GM23248 (cell line): ENCODE data around the gene USP40. TPM values are rescaled to one million over a fixed set of nuclear protein-coding genes. Genes with fewer than 3 reads are reported as not detected.

Source experiments
- DNase-seq: peaks from one replicate; pipeline ENCODE4 v3.0.0-alpha.2; 2015
- H2AFZ ChIP-seq: fragments of 200-600 bp; sonication (generic); 2 replicates; pipeline ENCODE4 v1.6.1; 2016; ENCODE audit warnings: antibody characterized with exemption
- H3F3A ChIP-seq: fragments of 200-600 bp; sonication (generic); 2 replicates; pipeline ENCODE4 v1.6.1; 2016; ENCODE audit warnings: mild to moderate bottlenecking, antibody characterized with exemption, mixed run types; ENCODE audit not compliant: insufficient read depth
- H3K27ac ChIP-seq: fragments of 200-600 bp; sonication (generic); 2 replicates; pipeline ENCODE4 v1.5.1; 2016; ENCODE audit warnings: mild to moderate bottlenecking
- H3K27me3 ChIP-seq: fragments of 200-600 bp; sonication (generic); replicated peaks from 2 replicates; pipeline ENCODE4 v1.6.1; 2016; ENCODE audit warnings: mild to moderate bottlenecking; ENCODE audit not compliant: insufficient read depth
- H3K36me3 ChIP-seq: fragments of 200-600 bp; sonication (generic); 2 replicates; pipeline ENCODE4 v1.6.1; 2016; ENCODE audit warnings: low read depth, mild to moderate bottlenecking
- H3K4me1 ChIP-seq: fragments of 200-600 bp; sonication (generic); 2 replicates; pipeline ENCODE4 v1.6.1; 2016; ENCODE audit warnings: mild to moderate bottlenecking; ENCODE audit not compliant: insufficient read depth
- H3K4me2 ChIP-seq: fragments of 200-600 bp; sonication (generic); one replicate; pipeline ENCODE4 v1.6.1; 2016; ENCODE audit warnings: mild to moderate bottlenecking; ENCODE audit not compliant: unreplicated experiment
- H3K4me3 ChIP-seq: fragments of 200-600 bp; sonication (generic); 2 replicates; pipeline ENCODE4 v1.5.1; 2016; ENCODE audit warnings: mild to moderate bottlenecking
- H3K79me2 ChIP-seq: fragments of 200-600 bp; sonication (generic); 2 replicates; pipeline ENCODE4 v1.6.1; 2016; ENCODE audit warnings: mild to moderate bottlenecking; ENCODE audit not compliant: insufficient read depth
- H3K9ac ChIP-seq: fragments of 200-600 bp; sonication (generic); 2 replicates; pipeline ENCODE4 v1.6.1; 2016; ENCODE audit warnings: mild to moderate bottlenecking
- H3K9me2 ChIP-seq: fragments of 200-600 bp; sonication (generic); 2 replicates; pipeline ENCODE4 v1.6.1; 2016; ENCODE audit warnings: mixed run types, mild to moderate bottlenecking, moderate library complexity; ENCODE audit not compliant: insufficient read depth
- H3K9me3 ChIP-seq: fragments of 200-600 bp; sonication (generic); one replicate; pipeline ENCODE4 v1.6.1; 2017; ENCODE audit warnings: low read depth
- H4K20me1 ChIP-seq: fragments of 200-600 bp; sonication (generic); 2 replicates; pipeline ENCODE4 v1.6.0; 2016; ENCODE audit not compliant: insufficient read depth
- EZH2 ChIP-seq: fragments of 200-600 bp; sonication (generic); IDR thresholded peaks from 2 replicates; pipeline ENCODE4 v1.6.1; 2018; ENCODE audit warnings: antibody characterized with exemption, mild to moderate bottlenecking; ENCODE audit not compliant: insufficient read depth, poor library complexity, severe bottlenecking
- EZH2phosphoT487 ChIP-seq: fragments of 200-600 bp; sonication (generic); IDR thresholded peaks from 2 replicates; pipeline ENCODE4 v1.6.1; 2018; ENCODE audit warnings: antibody characterized with exemption, moderate library complexity, mild to moderate bottlenecking, low read depth; ENCODE audit not compliant: insufficient read depth
- WGBS, 2 experiments: methylation state at CpG; one replicate each; pipeline ENCODE4 v1.1.6; 2015 to 2017; ENCODE audit warnings: low lambda C conversion rate in 2 of 2, low coverage in 1 of 2; ENCODE audit errors: missing lambda C conversion rate in 2 of 2; 5-methylcytosine and 5-hydroxymethylcytosine counted together
- in situ Hi-C: fragments of 300-500 bp; cut with MboI; formaldehyde crosslinking; loops from 2 replicates; pipeline ENCODE4 v1.15.0; 2020
- polyA plus RNA-seq: library from polyadenylated mRNA; unstranded; fragments of >200 nt; fragmentation: Nextera tagmentation; extraction: Ambion mirVana; gene quantifications from 2 replicates; pipeline ENCODE4 v1.2.1, GENCODE V29; 2016
- total RNA-seq: library from RNA; depleted of rRNA; stranded (reverse); fragments of >200 nt; shearing (Covaris generic); gene quantifications from 2 replicates; pipeline ENCODE4 v1.2.3, GENCODE V29; 2014

The USP40 gene
- total and polyA plus RNA-seq, 2 experiments from 2014 or later, result 25.1 to 31.0 TPM

- 92 to 95% methylated on average over 20 of the region's 20 CpGs for WGBS, 2 experiments
- no peaks in the 10 kb centered on the region for H3K4me1 ChIP-seq
- no peak overlapping the region for H2AFZ ChIP-seq
- no peaks in the 10 kb centered on the region; the same call in 1 of the 2 replicates for H3K36me3 ChIP-seq
- H4K20me1 ChIP-seq, result no peaks in the 10 kb centered on the region
- no peak for DNase-seq
- H3K27me3 ChIP-seq, result no peaks in the 10 kb centered on the region
- TF ChIP-seq EZH2phosphoT487 (no peak), EZH2 (no peak)
- no peaks in the 10 kb centered on the region for H3F3A ChIP-seq
- H3K9me2 ChIP-seq, result no peaks in the 10 kb centered on the region
- H3K79me2 ChIP-seq, result no peaks in the 10 kb centered on the region
- no peak overlapping the region for H3K4me3 ChIP-seq
- H3K9me3 ChIP-seq, result no peaks in the 10 kb centered on the region
- no peak overlapping the region for H3K4me2 ChIP-seq
- no peak overlapping the region for H3K9ac ChIP-seq
- no peak overlapping the region for H3K27ac ChIP-seq
- in situ Hi-C loops, result no loop called here
Observed at GRCh38 chr2:233466991-233467603, 99.5 kb downstream of the USP40 start.

- Histone ChIP-seq H2AFZ (no peak overlapping the region), H4K20me1 (no peaks in the 10 kb centered on the region)
- TF ChIP-seq EZH2phosphoT487, result no peak
- TF ChIP-seq EZH2, result no peak
Observed at GRCh38 chr2:233464531-233465240, 101.9 kb downstream of the USP40 start.

GRCh38 chr2:233464056-233464455 lies 102.5 kb downstream of the USP40 start:
- H4K20me1 ChIP-seq, result no peaks in the 10 kb centered on the region
- H3K36me3 ChIP-seq, result no peaks in the 10 kb centered on the region; the same call in 1 of the 2 replicates
- no peaks in the 10 kb centered on the region for H3K27me3 ChIP-seq
- no peaks in the 10 kb centered on the region for H3F3A ChIP-seq
- no peaks in the 10 kb centered on the region for H3K79me2 ChIP-seq
- H2AFZ ChIP-seq, result no peak overlapping the region
- 94 to 97% methylated on average over 19 of the region's 19 CpGs for WGBS, 2 experiments
- no peaks in the 10 kb centered on the region for H3K9me2 ChIP-seq
- H3K27ac ChIP-seq, result no peak overlapping the region
- H3K4me2 ChIP-seq, result no peak overlapping the region
- no peak overlapping the region for H3K4me3 ChIP-seq
- H3K9me3 ChIP-seq, result no peaks in the 10 kb centered on the region
- in situ Hi-C loops, result no loop called here
- no peaks in the 10 kb centered on the region for H3K4me1 ChIP-seq
- H3K9ac ChIP-seq, result no peak overlapping the region
- TF ChIP-seq EZH2phosphoT487 (no peak), EZH2 (no peak)
- no peak for DNase-seq

More at GRCh38 chr2:233464531-233465240, 101.9 kb downstream of the USP40 start:
- in situ Hi-C loops, result no loop called here
- Histone ChIP-seq H3K9me2 (no peaks in the 10 kb centered on the region), H3F3A (no peaks in the 10 kb centered on the region), H3K4me1 (no peaks in the 10 kb centered on the region), H3K9me3 (no peaks in the 10 kb centered on the region), H3K4me2 (no peak overlapping the region), H3K79me2 (no peaks in the 10 kb centered on the region), H3K36me3 (no peaks in the 10 kb centered on the region; the same call in 1 of the 2 replicates), H3K9ac (no peak overlapping the region), H3K4me3 (no peak overlapping the region), H3K27me3 (no peaks in the 10 kb centered on the region), H3K27ac (no peak overlapping the region)
- 82 to 83% methylated on average over 16 of the region's 16 CpGs for WGBS, 2 experiments
- no peak for DNase-seq

- Histone ChIP-seq H3K27ac (no peak overlapping the region), H3K79me2 (no peaks in the 10 kb centered on the region), H3K27me3 (no peaks in the 10 kb centered on the region), H3F3A (no peaks in the 10 kb centered on the region), H2AFZ (no peak overlapping the region), H3K4me2 (no peak overlapping the region), H3K9ac (no peak overlapping the region), H4K20me1 (no peaks in the 10 kb centered on the region), H3K9me2 (no peaks in the 10 kb centered on the region), H3K4me3 (no peak overlapping the region), H3K4me1 (no peaks in the 10 kb centered on the region), H3K36me3 (no peaks in the 10 kb centered on the region; the same call in 1 of the 2 replicates), H3K9me3 (no peaks in the 10 kb centered on the region)
- WGBS, 2 experiments, result 88 to 89% methylated on average over 16 of the region's 16 CpGs
- no peak for DNase-seq
- TF ChIP-seq EZH2 (no peak), EZH2phosphoT487 (no peak)
- in situ Hi-C loops, result no loop called here
Observed at GRCh38 chr2:233463586-233463985, 103.0 kb downstream of the USP40 start.
